CD4-positive, alpha-beta T cell treated with Interferon alpha-2 for 1 hour (primary cell): ENCODE results near the gene OGN.

Experiments
- DNase-seq, 2 donors: peaks; one replicate each; pipeline ENCODE4 v3.0.0-alpha.2; 2020 to 2022

Gene OGN

GRCh38 chr9:92402826-92403745, 1.3 kb downstream of the OGN start:
- no peak for DNase-seq

DNA sequence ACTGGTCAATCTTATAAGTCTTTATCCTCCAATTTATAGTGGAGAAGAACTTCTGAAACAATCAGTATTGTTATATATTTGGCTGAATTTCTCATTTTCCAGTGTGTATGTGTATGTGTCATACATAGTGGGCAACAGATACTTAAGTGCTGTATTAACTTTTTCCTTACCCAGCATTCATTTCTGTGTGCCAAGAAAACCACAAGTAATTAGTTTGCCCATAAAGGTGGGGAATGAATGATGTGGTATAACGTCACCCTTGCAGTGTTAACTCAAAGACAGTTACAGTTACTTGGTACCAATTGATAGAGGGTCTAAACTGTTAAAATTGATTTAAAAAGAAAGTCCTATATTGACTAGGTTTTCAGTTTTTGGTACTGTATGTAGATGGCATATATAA, 2.0 kb downstream of the OGN start:
- no peak for DNase-seq

DNA sequence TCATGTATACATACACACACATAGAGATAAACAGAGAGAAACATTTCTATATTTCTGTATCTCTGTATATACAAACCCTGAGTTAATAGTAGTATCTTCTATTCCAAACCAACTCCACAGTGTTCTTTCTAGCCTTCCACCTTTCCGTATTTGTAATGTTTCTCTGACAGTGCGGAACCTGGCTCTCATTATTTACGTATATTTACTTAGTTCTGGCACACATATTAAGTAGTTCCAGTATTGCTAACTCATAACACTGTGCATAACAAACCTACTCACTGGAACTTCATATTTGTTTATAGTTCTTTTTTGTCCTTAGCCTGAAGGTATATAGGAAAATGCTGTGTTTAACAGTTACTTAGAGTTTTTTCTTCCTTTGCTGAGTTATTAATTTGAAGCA, 6.5 kb downstream of the OGN start:
- no peak for DNase-seq

GRCh38 chr9:92395617-92396016, 8.8 kb downstream of the OGN start:
- no peak for DNase-seq

- no peak for DNase-seq
Observed at GRCh38 chr9:92393686-92394085, 10.7 kb downstream of the OGN start.

DNA sequence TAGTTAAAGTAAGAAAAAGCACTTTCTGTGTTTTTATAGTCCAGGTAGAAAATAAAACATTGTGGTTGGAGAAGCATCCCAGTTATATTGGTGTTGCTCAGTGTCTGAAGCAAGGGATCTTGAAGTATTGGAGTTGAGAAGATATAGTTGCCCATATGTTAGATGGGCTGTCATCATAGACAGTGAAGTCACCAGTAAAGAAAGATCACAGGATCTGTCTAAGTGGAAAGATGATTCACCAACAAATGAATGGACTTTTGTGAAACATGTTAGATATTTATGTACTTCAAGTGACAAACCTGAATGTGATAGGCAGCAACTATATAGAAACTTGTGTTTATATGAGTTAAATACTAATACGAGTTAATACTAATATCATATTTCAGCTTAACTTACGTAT, 11.7 kb downstream of the OGN start:
- no peak for DNase-seq

- DNase-seq, result no peak
Observed at GRCh38 chr9:92385953-92386352, 18.4 kb downstream of the OGN start.

DNA sequence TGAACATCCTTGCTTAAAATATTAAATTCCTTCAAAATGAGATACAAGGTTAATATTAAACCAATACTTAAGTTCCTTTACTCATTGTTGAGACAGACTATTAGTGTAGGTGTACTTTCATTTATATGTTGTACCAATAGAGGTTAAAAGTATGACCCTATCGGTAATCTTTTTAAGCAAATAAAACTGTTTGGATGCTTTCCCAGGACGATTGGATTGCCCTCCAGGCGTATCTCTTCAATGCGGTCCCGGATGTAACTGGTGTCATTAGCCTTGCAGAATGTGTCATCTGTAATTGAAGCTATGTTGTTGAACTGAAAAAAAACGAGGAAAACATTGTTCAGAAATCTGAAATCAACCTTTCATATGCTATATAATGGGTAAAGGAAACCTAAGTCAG, 18.9 kb downstream of the OGN start:
- no peak for DNase-seq

DNA sequence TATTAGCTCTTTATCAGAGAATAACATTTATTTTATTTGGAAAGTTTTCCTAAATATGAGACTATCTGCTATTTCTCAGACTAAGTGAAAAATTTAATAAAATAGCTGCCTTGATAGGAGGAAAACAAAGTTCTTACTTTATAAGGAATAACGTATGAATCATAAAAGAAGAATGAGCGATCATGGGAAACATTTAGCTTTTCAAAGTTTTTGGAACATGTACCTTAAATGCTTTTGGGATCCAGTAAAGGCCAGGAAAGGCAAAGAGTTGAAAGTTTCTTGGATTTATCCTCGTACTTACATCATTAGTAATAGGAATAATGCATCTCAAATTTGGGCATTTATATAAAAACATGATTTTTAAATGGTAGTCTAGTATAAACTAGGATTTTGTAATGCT, 19.4 kb downstream of the OGN start:
- no peak for DNase-seq

DNA sequence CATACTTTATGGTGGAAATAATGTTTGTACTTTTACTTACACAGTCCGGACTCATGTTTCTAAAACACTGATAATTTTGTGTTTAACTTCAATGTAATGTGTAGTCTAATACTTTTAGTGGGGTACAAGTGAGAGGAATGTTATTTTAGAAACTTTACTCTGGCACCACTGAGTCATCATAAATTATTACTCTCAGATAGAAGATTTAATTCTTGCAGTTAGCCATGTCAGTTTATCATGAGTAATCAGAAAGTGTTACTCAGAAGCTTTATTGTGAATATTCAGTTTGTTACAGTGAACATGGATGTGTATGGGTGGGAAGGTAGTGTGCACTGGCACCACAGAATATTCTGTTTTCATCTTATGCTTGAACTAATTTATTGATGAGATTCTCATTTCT, 20.0 kb downstream of the OGN start:
- DNase-seq, result no peak

DNA sequence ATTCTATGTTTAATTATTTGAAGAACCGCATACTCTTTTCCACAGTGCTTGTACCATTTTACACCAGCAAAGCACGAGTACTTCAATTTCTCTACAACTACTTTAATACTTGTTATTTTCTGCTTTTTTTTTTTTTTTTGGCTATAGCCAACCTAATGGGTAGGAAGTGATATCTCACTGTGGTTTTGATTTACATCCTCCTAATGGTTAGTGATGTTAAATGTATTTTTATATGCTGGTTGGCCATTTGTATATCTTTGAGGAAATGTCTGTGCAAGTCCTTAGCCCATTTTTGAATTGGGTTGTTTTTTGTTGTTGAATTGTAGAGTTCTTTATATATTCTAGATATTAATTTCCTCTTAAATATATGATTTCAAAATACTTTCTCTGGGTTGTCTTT, 22.6 kb downstream of the OGN start:
- DNase-seq, result no peak

GRCh38 chr9:92380603-92381002, 23.8 kb downstream of the OGN start:
- DNase-seq, result no peak

GRCh38 chr9:92378865-92379560, 25.4 kb downstream of the OGN start:
- DNase-seq, result peak in 1 of 2 donors; percentile 7

- no peak for DNase-seq
Observed at GRCh38 chr9:92377876-92378275, 26.5 kb downstream of the OGN start.

DNA sequence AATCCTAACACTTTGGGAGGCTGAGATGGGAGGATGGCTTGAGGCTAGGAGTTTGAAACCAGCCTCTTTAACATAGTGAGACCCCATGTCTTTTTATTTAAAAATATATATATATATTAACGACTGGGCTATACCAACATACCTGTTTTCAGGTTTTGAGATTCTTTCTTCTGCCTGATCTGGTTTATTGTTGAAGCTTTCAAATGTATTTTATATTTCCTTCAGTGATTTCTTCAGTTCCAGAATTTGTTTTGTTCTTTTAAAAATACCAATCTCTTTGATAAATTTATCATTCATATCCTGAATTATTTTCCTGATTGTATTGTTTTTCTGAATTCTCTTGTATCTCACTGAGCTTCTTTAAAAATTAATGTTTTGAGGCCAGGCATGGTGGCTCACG, 31.2 kb downstream of the OGN start:
- DNase-seq, result no peak

GRCh38 chr9:92369075-92369474, 35.3 kb downstream of the OGN start:
- DNase-seq, result no peak

- no peak for DNase-seq
Observed at GRCh38 chr9:92360083-92360482, 44.3 kb downstream of the OGN start.

GRCh38 chr9:92359394-92359995, 44.9 kb downstream of the OGN start:
- no peak for DNase-seq

- DNase-seq, result no peak
Observed at GRCh38 chr9:92353051-92353450, 51.3 kb downstream of the OGN start.

GRCh38 chr9:92350740-92351133, 53.6 kb downstream of the OGN start:
- no peak for DNase-seq

GRCh38 chr9:92349771-92350739, 54.3 kb downstream of the OGN start:
- no peak for DNase-seq

DNA sequence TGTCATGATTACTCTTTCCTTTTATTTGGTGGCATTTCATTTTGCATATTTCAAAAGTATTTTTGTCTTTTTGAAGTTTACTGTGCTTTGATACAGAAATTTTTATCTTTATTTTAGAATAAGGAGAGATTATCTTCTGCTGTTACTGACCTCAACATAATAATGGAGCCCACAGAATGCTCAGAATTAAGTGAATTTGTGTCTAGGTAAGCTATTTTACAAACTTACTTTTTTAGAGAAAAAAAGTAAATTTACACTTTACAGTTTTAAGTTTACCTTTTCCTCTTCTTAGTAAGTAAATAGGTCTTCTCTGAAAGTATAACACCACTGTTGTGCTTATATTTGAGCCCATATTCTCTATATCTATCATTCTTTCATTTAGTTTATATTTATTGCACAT, 58.8 kb downstream of the OGN start:
- no peak for DNase-seq
